Upper lobe of left lung (tissue), 4 donors: ENCODE data around the gene PROSER3.

Source experiments
- POLR2AphosphoS5 ChIP-seq, 2 donors: sonication (generic); formaldehyde crosslinking; IDR thresholded peaks; one replicate each; pipeline ENCODE4 v1.5.1; 2017; ENCODE audit warnings: antibody characterized with exemption in 2 of 2
- TF ChIP-seq, protein P1 (sequence below), 6 experiments: fragments of 450-650 bp in 4 of 6; fragments of 200-600 bp in 2 of 6; sonication (generic) in 2 of 6; IDR thresholded peaks; one replicate each; pipeline ENCODE4 v1.5.1; 2016 to 2019; ENCODE audit warnings: antibody characterized with exemption in 6 of 6

DNA sequence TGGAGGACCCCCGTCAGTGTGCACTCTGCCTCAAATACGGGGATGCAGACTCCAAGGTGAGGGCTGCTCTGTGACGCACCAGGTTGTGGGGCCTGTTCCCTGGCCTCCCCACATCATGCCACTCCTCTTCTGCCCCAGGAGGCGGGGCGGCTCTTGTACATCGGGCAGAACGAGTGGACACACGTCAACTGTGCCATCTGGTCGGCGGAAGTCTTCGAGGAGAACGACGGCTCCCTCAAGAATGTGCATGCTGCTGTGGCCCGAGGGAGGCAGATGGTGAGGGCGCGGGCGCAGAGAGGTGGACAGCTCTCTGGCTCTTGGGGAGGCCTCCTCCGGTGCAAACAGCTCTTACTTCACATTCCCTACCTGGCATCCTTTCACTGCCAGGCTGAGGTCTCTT is 29.0 kb upstream of the PROSER3 start:
- TF ChIP-seq, protein P1, sequence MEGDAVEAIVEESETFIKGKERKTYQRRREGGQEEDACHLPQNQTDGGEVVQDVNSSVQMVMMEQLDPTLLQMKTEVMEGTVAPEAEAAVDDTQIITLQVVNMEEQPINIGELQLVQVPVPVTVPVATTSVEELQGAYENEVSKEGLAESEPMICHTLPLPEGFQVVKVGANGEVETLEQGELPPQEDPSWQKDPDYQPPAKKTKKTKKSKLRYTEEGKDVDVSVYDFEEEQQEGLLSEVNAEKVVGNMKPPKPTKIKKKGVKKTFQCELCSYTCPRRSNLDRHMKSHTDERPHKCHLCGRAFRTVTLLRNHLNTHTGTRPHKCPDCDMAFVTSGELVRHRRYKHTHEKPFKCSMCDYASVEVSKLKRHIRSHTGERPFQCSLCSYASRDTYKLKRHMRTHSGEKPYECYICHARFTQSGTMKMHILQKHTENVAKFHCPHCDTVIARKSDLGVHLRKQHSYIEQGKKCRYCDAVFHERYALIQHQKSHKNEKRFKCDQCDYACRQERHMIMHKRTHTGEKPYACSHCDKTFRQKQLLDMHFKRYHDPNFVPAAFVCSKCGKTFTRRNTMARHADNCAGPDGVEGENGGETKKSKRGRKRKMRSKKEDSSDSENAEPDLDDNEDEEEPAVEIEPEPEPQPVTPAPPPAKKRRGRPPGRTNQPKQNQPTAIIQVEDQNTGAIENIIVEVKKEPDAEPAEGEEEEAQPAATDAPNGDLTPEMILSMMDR (IDR thresholded peaks at IDR 0.05), result no peak
- no peak for TF ChIP-seq POLR2AphosphoS5 (IDR thresholded peaks at IDR 0.05)
